ENCODE data around the gene C3orf18. TPM values are rescaled to one million over a fixed set of nuclear protein-coding genes. Genes with fewer than 3 reads are reported as not detected.

Gene C3orf18
- total RNA-seq, 4 donors from 2014 or later: 12.6 to 27.4 (median 15.4) TPM

DNA sequence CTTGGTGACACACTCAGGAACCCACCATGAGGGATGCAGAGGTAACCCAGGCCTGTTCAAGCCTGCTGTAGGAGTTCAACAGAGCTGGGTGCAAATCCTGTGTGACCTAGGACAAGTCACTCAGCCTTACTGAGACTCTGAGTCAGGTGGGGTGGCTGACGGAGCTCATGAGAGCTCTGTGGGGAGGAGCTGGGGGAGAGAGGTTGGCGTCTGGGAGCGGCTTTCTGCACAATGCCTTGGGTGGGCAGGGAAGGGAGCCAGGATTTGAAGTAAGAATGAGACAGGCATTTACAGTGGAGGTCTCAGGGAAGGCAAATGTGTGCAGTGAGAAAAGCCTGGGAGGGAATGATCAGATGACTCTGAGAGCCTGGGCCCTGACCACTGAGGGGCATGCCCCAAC, 18.3 kb downstream of the C3orf18 start:
- DNase-seq: no peak
- in situ Hi-C loops (cut with MboI; ENCODE audit: low sequenced_read_pairs in 4 of 4): loop anchor here in 3 of 4 donors (5.0 to 25.0 kb wide), 4 partner anchors 114 to 204 kb away; partner anchors contain the start of genes ZMYND10 (in 2 of the 3), CYB561D2 (in 1 of the 3), NPRL2 (in 1 of the 3) and RASSF1 (in 1 of the 3)
- intact Hi-C loops (cut with DNase I; ENCODE audit: low total_unique reads): no loop called here
- TF ChIP-seq POLR2A (IDR thresholded peaks at IDR 0.05): no peak
- TF ChIP-seq, protein P1, sequence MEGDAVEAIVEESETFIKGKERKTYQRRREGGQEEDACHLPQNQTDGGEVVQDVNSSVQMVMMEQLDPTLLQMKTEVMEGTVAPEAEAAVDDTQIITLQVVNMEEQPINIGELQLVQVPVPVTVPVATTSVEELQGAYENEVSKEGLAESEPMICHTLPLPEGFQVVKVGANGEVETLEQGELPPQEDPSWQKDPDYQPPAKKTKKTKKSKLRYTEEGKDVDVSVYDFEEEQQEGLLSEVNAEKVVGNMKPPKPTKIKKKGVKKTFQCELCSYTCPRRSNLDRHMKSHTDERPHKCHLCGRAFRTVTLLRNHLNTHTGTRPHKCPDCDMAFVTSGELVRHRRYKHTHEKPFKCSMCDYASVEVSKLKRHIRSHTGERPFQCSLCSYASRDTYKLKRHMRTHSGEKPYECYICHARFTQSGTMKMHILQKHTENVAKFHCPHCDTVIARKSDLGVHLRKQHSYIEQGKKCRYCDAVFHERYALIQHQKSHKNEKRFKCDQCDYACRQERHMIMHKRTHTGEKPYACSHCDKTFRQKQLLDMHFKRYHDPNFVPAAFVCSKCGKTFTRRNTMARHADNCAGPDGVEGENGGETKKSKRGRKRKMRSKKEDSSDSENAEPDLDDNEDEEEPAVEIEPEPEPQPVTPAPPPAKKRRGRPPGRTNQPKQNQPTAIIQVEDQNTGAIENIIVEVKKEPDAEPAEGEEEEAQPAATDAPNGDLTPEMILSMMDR (IDR thresholded peaks at IDR 0.05 in 4 of 5, conservative IDR thresholded peaks at IDR 0.05 in 1 of 5): no peak
- Histone ChIP-seq H3K9me3 (no peaks in the 10 kb centered on the region), H3K27ac (no peak overlapping the region), H3K4me3 (no peak overlapping the region), H3K36me3 (no peaks in the 10 kb centered on the region), H3K27me3 (no peaks in the 10 kb centered on the region), H3K4me1 (no peaks in the 10 kb centered on the region)
- no peak for ATAC-seq

DNA sequence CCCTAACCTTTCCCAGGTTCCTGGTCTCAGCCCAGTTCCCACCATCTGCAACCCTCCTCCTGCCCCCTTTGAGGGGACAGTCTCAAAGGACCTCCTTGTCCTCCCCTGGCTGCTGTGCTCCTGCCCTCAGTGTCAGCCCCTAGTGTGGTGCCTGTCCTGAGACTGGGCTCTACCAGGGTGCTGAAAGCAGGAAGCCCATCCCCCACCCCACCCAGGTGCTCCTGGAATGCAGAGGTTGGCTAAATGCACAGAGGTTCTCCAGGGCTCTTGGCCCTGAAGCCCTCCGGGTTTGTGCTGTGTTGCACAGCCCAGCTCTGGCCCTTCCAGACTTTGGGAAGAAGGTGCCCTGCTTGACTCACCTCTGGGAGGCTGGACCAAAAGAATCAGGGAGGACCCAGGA, 21.8 kb downstream of the C3orf18 start:
- Histone ChIP-seq H3K27ac (no peak overlapping the region), H3K4me1 (no peaks in the 10 kb centered on the region), H3K9me3 (no peaks in the 10 kb centered on the region), H3K36me3 (no peaks in the 10 kb centered on the region), H3K4me3 (no peak overlapping the region), H3K27me3 (no peaks in the 10 kb centered on the region)
- TF ChIP-seq, protein P1 (IDR thresholded peaks at IDR 0.05 in 4 of 5, conservative IDR thresholded peaks at IDR 0.05 in 1 of 5): no peak
- no peak for TF ChIP-seq POLR2A (IDR thresholded peaks at IDR 0.05)
- in situ Hi-C loops (cut with MboI; ENCODE audit: low sequenced_read_pairs in 4 of 4): loop anchor here in 3 of 4 donors (5.0 to 25.0 kb wide), 4 partner anchors 111 to 201 kb away; partner anchors contain the start of genes ZMYND10 (in 2 of the 3), CYB561D2 (in 1 of the 3), NPRL2 (in 1 of the 3) and RASSF1 (in 1 of the 3)
- ATAC-seq (no peak), DNase-seq (no peak)
- intact Hi-C loops (cut with DNase I; ENCODE audit: low total_unique reads): no loop called here

DNA sequence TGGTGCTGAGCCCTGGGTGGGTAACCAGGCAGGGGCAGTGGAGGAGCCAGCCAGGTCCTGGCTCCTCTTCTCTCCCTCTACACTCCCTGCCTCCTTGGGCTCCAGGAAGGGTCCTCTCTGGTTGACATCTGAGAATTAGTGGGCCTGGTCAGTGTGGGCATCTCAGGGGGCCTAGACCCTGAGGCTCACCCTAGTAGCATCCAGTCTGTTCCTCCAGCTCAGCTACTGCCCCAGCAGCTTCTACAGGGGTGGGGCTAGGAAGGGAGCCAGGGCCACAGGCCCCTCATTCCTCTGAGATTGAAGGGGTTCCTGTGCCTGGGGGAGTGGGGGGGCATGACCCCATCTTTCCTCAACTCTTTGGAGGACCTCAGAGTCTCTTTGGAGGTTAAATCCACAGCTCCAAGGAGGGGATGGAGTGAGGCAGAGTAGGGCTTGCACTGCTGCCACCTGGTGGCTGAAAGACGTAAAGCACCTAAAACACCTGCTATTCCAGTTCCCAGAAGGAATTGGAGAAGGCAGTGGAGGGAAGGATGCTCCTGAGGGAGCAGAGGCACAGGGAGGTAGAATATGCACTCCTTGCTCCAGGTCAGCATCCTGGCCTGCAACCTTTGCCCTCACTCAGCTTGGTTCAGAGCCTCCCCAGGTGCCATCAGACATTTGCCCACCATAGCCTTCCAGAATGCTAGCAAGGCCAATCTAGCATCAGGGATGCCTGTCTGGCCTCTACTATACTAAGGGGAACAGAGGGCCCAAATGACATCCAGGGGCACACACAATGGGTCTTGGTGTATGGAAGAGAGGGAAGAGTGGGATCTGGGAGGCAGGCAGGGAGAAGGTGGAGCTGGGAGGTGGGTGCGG, 25.1 kb downstream of the C3orf18 start:
- Histone ChIP-seq H3K27me3 (no peaks in the 10 kb centered on the region), H3K9me3 (no peaks in the 10 kb centered on the region), H3K27ac (no peak overlapping the region), H3K4me1 (no peaks in the 10 kb centered on the region), H3K4me3 (no peak overlapping the region), H3K36me3 (no peaks in the 10 kb centered on the region)
- peak in 1 of 2 donors; percentile 55 for DNase-seq
- ATAC-seq: peak; percentile 66 to 83
- no peak for TF ChIP-seq POLR2A (IDR thresholded peaks at IDR 0.05)
- TF ChIP-seq, protein P1 (IDR thresholded peaks at IDR 0.05 in 4 of 5, conservative IDR thresholded peaks at IDR 0.05 in 1 of 5): peak; percentile 61 to 91 (median 88)
- intact Hi-C loops (cut with DNase I; ENCODE audit: low total_unique reads): loop anchor here (1.0 to 2.0 kb wide), 3 partner anchors 24 to 195 kb away; no protein-coding TSS in a partner anchor
- in situ Hi-C loops (cut with MboI; ENCODE audit: low sequenced_read_pairs in 4 of 4): loop anchor here in 3 of 4 donors (5.0 to 25.0 kb wide), 4 partner anchors 108 to 198 kb away; partner anchors contain the start of genes ZMYND10 (in 2 of the 3), CYB561D2 (in 1 of the 3), NPRL2 (in 1 of the 3) and RASSF1 (in 1 of the 3)

DNA sequence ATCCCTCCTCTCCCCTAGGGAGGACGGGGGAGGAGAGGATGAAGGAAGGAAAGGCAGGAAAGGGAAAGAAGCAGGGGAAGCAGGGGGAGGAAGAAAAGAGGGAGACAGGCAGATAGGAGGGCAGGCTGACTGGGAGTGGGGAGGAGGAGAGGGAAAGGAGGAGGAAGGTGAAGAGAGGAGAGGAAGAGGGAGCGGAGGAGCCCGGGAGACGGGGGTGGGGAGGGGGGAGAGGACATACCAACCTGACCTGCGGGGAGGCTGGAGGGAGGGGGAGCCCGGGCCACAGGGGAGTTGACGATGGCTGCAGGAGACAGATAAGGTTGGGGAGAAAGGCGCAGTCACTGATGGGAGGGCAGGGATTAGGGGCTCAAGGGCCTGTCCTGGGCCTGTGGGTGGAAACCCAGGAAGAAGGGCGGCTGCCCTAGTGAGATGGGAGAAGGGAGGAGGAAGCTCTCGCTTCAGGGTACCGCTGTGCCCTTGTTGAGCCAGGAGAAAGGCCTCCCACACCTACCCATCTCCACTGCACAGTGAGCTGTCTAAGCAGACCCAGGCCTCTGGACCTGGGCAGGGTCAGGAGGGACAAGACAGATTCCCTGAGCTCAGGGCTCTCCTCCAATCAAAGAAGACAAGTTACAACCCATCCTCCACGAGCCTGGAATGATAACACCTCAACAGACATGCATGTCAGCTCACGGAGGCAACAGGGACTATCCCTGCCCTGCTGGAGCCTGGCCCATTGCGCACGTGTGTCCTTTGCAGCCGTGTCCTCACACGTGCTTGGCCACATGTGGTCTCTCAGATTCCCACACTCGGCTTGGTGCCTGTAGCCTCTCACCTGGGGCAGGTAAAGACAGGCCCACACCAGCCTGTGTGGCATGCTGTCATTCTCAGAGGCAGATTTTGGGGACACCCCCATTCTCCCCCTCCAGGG, 27.9 kb downstream of the C3orf18 start:
- Histone ChIP-seq H3K4me3 (no peak overlapping the region), H3K27me3 (no peaks in the 10 kb centered on the region), H3K4me1 (no peaks in the 10 kb centered on the region), H3K9me3 (no peaks in the 10 kb centered on the region), H3K36me3 (no peaks in the 10 kb centered on the region), H3K27ac (no peak overlapping the region)
- ATAC-seq (no peak), DNase-seq (no peak)
- no peak for TF ChIP-seq POLR2A (IDR thresholded peaks at IDR 0.05)
- TF ChIP-seq, protein P1 (IDR thresholded peaks at IDR 0.05 in 4 of 5, conservative IDR thresholded peaks at IDR 0.05 in 1 of 5): no peak
- in situ Hi-C loops (cut with MboI; ENCODE audit: low sequenced_read_pairs in 4 of 4): loop anchor here in 3 of 4 donors (5.0 to 25.0 kb wide), 4 partner anchors 105 to 195 kb away; partner anchors contain the start of genes ZMYND10 (in 2 of the 3), CYB561D2 (in 1 of the 3), NPRL2 (in 1 of the 3) and RASSF1 (in 1 of the 3)
- intact Hi-C loops (cut with DNase I; ENCODE audit: low total_unique reads): no loop called here
